A673 (cell line): ENCODE data around the gene CCDC102B. TPM values are rescaled to one million over a fixed set of nuclear protein-coding genes. Genes with fewer than 3 reads are reported as not detected.

Source experiments
- BruUV-seq: library from RNA; stranded (reverse); fragments of 400-500 nt; replicated peaks from 2 replicates; lab custom pipeline; 2021; lab: Mats Ljungman, UMichigan
- CTCF ChIA-PET: fragments of 300-600 bp; sonication (Branson Sonifier 250); formaldehyde crosslinking; loops from one replicate; lab custom pipeline; 2022; ENCODE audit warnings: antibody characterized with exemption; lab: Charles Lee
- POLR2A ChIA-PET: fragments of 300-600 bp; sonication (Branson Sonifier 250); formaldehyde crosslinking; loops from one replicate; lab custom pipeline; 2022; ENCODE audit warnings: antibody characterized with exemption; ENCODE audit not compliant: low non-redundant PET; lab: Charles Lee
- DNase-seq: peaks from one replicate; pipeline ENCODE4 v3.0.0-alpha.2; 2015; ENCODE audit warnings: low spot score
- H3K27ac ChIP-seq: fragments of 200-600 bp; sonication (generic); 2 replicates; pipeline ENCODE4 v1.5.1; 2016; ENCODE audit warnings: mixed run types, low read depth, mild to moderate bottlenecking, mixed read lengths, antibody characterized with exemption, low read length; ENCODE audit not compliant: poor library complexity, severe bottlenecking
- H3K27me3 ChIP-seq: fragments of 200-600 bp; sonication (generic); replicated peaks from 2 replicates; pipeline ENCODE4 v1.6.1; 2017; ENCODE audit warnings: mixed run types, low read depth, mild to moderate bottlenecking, mixed read lengths, antibody characterized with exemption, low read length; ENCODE audit not compliant: insufficient read depth, poor library complexity
- H3K36me3 ChIP-seq: fragments of 200-600 bp; sonication (generic); 2 replicates; pipeline ENCODE4 v1.6.1; 2016; ENCODE audit warnings: mixed run types, mild to moderate bottlenecking, mixed read lengths, antibody characterized with exemption, low read length; ENCODE audit not compliant: insufficient read depth, poor library complexity, severe bottlenecking
- H3K4me1 ChIP-seq: fragments of 200-600 bp; sonication (generic); 2 replicates; pipeline ENCODE4 v1.6.1; 2017; ENCODE audit warnings: mixed run types, mild to moderate bottlenecking, mixed read lengths, antibody characterized with exemption, low read length; ENCODE audit not compliant: insufficient read depth, poor library complexity, severe bottlenecking
- H3K4me3 ChIP-seq: fragments of 200-600 bp; sonication (generic); 2 replicates; pipeline ENCODE4 v1.5.1; 2016; ENCODE audit warnings: low read depth, mixed run types, mild to moderate bottlenecking, mixed read lengths, low read length; ENCODE audit not compliant: poor library complexity, severe bottlenecking
- H3K9me3 ChIP-seq: fragments of 200-600 bp; sonication (generic); 2 replicates; pipeline ENCODE4 v1.6.1; 2016; ENCODE audit warnings: mixed run types, low read depth, mild to moderate bottlenecking, mixed read lengths, antibody characterized with exemption, low read length; ENCODE audit not compliant: poor library complexity, severe bottlenecking
- CTCF ChIP-seq: fragments of 300-800, 200-600 bp; sonication (generic); conservative IDR thresholded peaks from 2 replicates; pipeline ENCODE4 v1.5.1; 2017; ENCODE audit warnings: low read depth, mild to moderate bottlenecking, antibody characterized with exemption, low read length, moderate library complexity, mixed read lengths
- EZH2 ChIP-seq: fragments of 200-600 bp; sonication (generic); IDR thresholded peaks from 2 replicates; pipeline ENCODE4 v1.6.1; 2017; ENCODE audit warnings: borderline replicate concordance, low read depth, mild to moderate bottlenecking, mixed read lengths, antibody characterized with exemption, low read length; ENCODE audit not compliant: poor library complexity, severe bottlenecking
- intact Hi-C: fragments of 100-400 bp; cut with micrococcal nuclease; formaldehyde crosslinking; loops from one replicate; pipeline ENCODE4 v1.10.0; 2022; ENCODE audit not compliant: unreplicated experiment
- total RNA-seq: library from RNA; stranded (reverse); gene quantifications from 2 replicates; pipeline ENCODE4 v1.2.3, GENCODE V29; 2021

The CCDC102B gene
- total RNA-seq, 1 experiment from 2014 or later, result 12.5 TPM

DNA sequence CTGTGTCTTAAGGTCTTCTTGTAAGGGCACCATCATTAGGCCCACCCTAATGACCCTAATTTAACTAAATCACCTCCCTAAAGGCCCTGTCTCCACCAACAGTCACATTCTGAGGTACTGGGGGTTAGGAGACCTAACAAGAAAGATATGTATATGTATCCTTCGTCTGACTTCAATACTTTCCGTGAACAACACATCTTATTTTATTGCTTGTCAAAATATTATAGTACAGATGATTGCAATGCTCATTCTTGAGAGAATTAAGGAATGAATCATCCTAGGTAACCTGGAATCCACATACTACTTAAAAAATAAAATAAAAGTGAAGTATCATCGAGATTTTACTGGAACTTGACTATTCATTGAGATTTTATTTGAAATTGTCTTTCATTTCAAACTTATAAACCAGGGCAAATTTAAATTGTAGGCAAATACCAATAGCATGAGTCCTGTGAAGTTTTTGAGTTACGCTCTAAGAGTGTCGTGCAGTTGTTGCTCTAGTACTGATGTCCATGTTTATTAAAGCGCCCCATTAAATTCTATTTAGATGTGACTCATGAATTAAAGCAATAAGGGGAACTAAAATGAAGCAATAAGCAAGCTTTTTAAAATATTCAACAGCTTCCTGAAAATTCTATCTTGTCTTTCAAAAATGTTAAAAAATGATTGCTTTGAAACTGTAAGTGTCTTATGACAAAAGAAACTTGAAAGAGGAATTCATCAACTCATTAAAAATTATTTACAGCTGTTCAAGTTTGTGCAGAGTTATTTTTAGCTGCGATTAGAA, 40.0 kb downstream of the CCDC102B start:
- Histone ChIP-seq H3K9me3 (no peaks in the 10 kb centered on the region), H3K4me1 (peaks cover 50% of the 10 kb centered on the region), H3K4me3 (no peak overlapping the region), H3K36me3 (no peaks in the 10 kb centered on the region), H3K27me3 (no peaks in the 10 kb centered on the region), H3K27ac (peak overlapping the region; percentile 28)
- ChIA-PET CTCF (no interaction called here), POLR2A (interaction anchor here (0.6 kb wide), 1 partner anchor 1315 kb away, joined by 4 read pairs; no protein-coding TSS in a partner anchor)
- intact Hi-C loops, result no loop called here
- no TSS peak for BruUV-seq
- peak; percentile 58 for DNase-seq
- no peak for TF ChIP-seq CTCF
- TF ChIP-seq EZH2, result no peak

GRCh38 chr18:68839701-68840100, 41.8 kb downstream of the CCDC102B start:
- no TSS peak for BruUV-seq
- TF ChIP-seq CTCF (no peak), EZH2 (no peak)
- DNase-seq, result peak; percentile 40
- ChIA-PET CTCF (no interaction called here), POLR2A (no interaction called here)
- peak overlapping the region; percentile 53 for H3K27ac ChIP-seq
- intact Hi-C loops, result loop anchor here (5.0 to 10.0 kb wide), 6 partner anchors 42 to 1625 kb away; partner anchors contain the start of genes CCDC102B and DOK6
- H3K27me3 ChIP-seq, result no peaks in the 10 kb centered on the region
- peaks cover 61% of the 10 kb centered on the region for H3K4me1 ChIP-seq
- H3K36me3 ChIP-seq, result no peaks in the 10 kb centered on the region
- no peak overlapping the region for H3K4me3 ChIP-seq
- no peaks in the 10 kb centered on the region for H3K9me3 ChIP-seq

- peak; percentile 92 for DNase-seq
- TF ChIP-seq CTCF (no peak), EZH2 (no peak)
- Histone ChIP-seq H3K36me3 (no peaks in the 10 kb centered on the region), H3K27ac (peak overlapping the region; percentile 78), H3K9me3 (no peaks in the 10 kb centered on the region), H3K4me1 (peaks cover 63% of the 10 kb centered on the region), H3K4me3 (no peak overlapping the region), H3K27me3 (no peaks in the 10 kb centered on the region)
- POLR2A ChIA-PET, result no interaction called here
- TSS peak; percentile 85 for BruUV-seq
- intact Hi-C loops, result loop anchor here (5.0 to 10.0 kb wide), 6 partner anchors 43 to 1626 kb away; partner anchors contain the start of genes CCDC102B and DOK6
- CTCF ChIA-PET, result no interaction called here
Observed at GRCh38 chr18:68840554-68841263, 42.8 kb downstream of the CCDC102B start.
